HG03280 (cell line): Measurements from ENCODE around the gene RNASE9.
"Not testable (repeated sequence)": the region's sequence is repeated elsewhere in the genome, so short reads cannot be mapped to it uniquely, and the experiment has no call there.

Experiments
- ATAC-seq: cut with Tn5 transposase; IDR thresholded peaks from one replicate; pipeline ENCODE4 v1.9.1; 2021; ENCODE audit warnings: mild to moderate bottlenecking, moderate library complexity; ENCODE audit not compliant: unreplicated experiment

The RNASE9 gene

DNA sequence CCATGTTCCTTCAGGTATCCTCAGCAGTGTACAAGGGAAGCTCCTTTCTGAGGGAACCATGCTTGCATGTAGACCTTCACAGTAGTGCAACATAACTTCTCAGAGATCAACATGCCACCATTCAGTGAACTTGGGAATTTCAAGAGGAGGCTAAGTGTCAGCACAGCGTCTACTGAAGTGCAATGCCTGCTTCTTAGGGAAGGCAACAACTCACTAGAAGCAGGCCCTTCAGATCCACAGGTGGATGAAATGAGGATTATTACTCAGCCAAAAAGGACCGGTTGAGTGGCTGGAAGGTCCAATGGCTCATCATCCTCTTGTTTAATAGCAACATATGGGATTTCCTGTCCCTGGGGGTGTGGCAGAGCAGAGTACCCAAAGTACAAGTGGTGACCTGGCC is 36.8 kb downstream of the RNASE9 start:
- no peak for ATAC-seq

DNA sequence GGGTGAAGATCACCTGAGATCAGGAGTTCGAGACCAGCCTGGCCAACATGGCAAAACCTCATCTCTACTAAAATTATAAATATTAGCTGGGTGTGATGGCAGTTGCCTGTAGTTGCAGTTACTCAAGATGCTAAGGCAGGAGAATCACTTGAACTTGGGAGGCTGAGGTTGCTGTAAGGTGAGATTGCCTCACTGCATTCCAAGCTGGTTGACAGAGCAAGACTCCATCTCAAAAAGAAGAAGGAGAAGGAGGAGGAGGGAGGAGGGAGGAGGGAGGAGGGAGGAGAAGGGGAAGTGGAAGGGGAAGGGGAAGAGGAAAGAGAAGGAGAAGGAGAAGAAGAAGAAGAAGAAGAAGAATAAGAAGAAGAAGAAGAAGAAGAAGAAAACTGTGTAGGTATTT is 38.5 kb downstream of the RNASE9 start:
- no peak for ATAC-seq

DNA sequence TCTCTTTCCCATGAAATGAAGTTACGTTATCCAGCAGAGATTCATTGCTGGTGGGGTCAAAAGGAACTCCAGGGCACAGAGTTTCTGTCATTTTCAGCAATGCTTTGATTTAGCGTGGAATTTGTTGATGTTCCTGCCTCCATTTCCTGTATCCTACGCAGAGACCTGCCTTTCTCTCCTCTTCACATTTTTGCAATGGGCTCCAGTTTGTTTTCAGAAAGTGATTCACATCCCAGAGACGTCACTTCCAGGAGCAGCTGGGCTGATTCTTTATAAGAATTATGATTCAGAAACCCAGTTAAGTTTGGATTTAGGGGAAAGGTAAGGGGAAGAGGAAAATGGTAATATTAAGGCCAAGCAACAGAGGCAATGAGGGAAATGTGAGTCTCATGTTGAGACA is 43.9 kb downstream of the RNASE9 start:
- no peak for ATAC-seq

DNA sequence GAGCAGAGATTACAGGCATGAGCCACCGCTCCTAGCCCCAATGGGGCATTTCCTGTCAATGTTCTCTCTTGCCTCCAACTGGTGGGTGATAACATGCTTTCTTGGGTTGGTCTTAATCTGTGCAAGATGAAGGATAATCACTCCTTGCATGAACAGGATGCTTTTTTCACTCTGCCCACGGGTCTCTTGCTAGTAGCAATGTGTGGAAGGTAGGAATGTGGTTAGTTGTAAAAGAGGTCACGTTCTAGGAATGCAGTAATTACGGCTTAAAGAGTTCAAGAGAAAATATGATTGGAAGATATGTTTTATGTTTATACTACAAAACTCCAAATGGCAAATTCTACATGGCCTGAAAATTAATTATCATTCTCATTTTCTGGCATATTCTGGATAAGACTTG is 45.0 kb downstream of the RNASE9 start:
- no peak for ATAC-seq

DNA sequence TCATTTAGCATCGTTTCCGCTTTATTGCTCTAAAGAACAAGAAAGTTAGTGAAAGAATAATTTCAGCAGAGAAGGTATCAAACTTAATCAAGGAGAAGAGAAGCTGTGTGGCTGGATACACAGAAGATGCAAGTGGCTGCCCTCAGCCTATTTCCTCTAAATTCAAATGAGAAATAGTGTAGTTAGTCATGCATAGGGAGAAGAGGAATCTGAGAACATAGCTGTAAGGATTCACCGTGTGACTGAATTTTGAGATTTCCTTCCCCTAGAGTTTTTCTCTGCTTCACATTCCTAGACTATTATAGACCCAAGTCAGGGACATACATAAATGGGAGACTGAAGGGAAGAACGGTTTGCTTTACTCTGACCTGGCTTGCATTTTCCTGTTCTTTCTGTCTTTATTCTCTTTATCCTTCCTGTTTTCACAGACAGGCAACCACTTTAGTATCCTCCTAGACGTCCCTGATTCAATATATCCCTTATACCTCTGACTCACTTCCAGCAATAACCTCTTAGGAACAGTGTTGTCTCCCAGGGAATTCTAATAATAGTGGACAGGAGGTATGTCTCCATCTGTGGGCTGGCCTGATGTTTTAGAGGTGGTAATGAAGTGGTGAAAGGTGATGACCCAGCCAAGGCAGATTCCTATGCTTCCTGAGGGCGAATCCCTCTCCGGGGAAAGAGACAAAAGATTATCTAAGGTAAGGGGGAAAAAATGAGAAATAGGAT is 48.5 kb downstream of the RNASE9 start:
- no peak for ATAC-seq

DNA sequence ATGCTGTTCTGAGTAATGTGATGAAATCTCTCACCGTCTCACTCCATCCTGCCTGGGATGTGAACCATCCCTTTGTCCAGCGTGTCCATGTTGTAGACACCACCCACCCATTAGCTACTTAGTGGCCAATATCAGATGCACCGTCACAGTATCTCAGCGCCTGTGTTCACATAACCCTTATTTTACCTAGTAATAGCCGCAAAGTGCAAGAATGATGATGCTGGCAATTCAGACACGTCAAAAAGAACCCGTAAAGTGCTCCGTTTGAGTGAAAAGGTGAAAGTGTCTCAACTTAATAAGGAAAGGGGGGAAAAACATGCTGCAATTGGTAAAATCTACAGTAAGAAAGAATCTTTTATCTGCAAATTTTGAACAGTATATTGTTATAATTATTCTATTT is 52.5 kb downstream of the RNASE9 start:
- no peak for ATAC-seq

DNA sequence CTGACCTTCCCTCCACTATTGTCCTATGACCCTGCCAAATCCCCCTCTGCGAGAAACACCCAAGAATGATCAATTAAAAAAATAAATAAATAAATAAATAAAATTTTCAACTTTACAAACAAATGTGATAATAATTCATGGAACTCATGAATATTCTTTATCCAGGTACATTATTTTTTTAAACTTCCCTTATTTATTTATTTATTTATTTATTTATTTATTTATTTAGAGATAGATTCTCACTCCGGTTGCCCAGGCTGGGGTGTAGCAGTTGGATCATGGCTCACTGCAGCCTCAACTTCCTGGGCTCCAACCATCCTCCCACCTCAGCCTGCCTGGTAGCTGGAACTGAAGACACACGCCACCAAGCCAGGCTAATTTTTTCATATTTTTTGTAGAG is 53.3 kb downstream of the RNASE9 start:
- ATAC-seq = not testable (repeated sequence)

DNA sequence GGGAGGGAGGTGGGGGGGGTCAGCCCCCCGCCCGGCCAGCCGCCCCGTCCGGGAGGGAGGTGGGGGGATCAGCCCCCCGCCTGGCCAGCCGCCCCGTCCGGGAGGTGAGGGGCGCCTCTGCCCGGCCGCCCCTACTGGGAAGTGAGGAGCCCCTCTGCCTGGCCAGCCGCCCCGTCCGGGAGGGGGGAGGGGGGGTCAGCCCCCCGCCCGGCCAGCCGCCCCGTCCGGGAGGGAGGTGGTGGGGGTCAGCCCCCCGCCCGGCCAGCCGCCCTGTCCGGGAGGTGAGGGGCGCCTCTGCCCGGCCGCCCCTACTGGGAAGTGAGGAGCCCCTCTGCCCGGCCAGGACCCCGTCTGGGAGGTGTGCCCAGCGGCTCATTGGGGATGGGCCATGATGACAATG is 54.1 kb downstream of the RNASE9 start:
- ATAC-seq = not testable (repeated sequence)

DNA sequence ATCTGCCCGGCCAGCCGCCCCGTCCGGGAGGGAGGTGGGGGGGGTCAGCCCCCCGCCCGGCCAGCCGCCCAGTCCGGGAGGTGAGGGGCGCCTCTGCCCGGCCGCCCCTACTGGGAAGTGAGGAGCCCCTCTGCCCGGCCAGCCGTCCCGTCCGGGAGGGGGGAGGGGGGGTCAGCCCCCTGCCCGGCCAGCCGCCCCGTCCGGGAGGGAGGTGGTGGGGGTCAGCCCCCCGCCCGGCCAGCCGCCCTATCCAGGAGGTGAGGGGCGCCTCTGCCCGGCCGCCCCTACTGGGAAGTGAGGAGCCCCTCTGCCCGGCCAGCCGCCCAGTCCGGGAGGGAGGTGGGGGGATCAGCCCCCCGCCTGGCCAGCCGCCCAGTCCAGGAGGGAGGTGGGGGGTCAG is 54.6 kb downstream of the RNASE9 start:
- not testable (repeated sequence) for ATAC-seq
